Measurements from ENCODE around the gene OR4D1. TPM values are rescaled to one million over a fixed set of nuclear protein-coding genes. Genes with fewer than 3 reads are reported as not detected.

The OR4D1 gene
- total and polyA plus RNA-seq, 2 of the 8 experiments (the other 6 are each of a cell fraction or from before 2014, with no cell fraction given): 0.32 to 0.39 TPM

DNA sequence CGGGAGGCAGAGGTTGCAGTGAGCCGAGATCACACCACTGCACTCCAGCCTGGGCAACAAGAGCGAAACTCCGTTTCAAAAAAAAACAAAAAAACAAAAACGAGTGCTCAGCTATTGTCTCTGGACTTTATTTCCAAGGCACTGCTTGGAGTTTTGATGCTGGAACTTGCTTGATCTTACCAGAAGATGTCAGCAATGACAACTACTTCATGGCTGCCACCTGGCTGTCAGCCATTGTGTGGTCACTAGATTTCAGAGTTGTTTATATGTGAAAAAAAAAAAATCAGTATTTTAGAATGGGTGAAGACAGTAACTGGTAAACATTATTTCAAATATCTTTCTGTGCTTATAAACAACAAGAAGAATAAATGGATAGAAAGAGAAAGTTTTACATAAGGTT, 26.3 kb upstream of the OR4D1 start:
- peak; percentile 55 for FAIRE-seq
- 65% methylated on average over 5 of the region's 5 CpGs; no CpG with 5 or more reads in 1 of the 2 experiments for WGBS, 2 experiments (ENCODE audit: extremely low coverage in 1 of 2, insufficient coverage in 1 of 2, insufficient read length in 1 of 2, insufficient replicate concordance in 2 of 2, low coverage in 1 of 2, low lambda C conversion rate in 2 of 2, missing lambda C conversion rate in 1 of 2)
- TF ChIP-seq HDAC6 (IDR thresholded peaks at IDR 0.05; ENCODE audit: low read depth, low read length) (no peak), SAP30 (IDR thresholded peaks at IDR 0.05; ENCODE audit: insufficient read depth, insufficient replicate concordance, low read length) (no peak), SP2 (IDR thresholded peaks at IDR 0.05; ENCODE audit: low read length) (no peak), CHD2 (IDR thresholded peaks at IDR 0.05; ENCODE audit: low read length) (no peak), PHF8 (conservative IDR thresholded peaks at IDR 0.05; ENCODE audit: low read depth, low read length) (no peak), RNF2 (IDR thresholded peaks at IDR 0.05; ENCODE audit: borderline replicate concordance, low read depth, low read length, missing control alignments, poor library complexity, severe bottlenecking) (no peak), POLR2A (IDR thresholded peaks at IDR 0.05; ENCODE audit: control extremely low read depth in 1 of 2, low read depth in 2 of 2, low read length in 2 of 2) (no peak), YY1 (IDR thresholded peaks at IDR 0.05; ENCODE audit: low read depth, low read length) (peak; percentile 92), TAF1 (IDR thresholded peaks at IDR 0.05; ENCODE audit: low read depth, low read length) (no peak), CREB1 (IDR thresholded peaks at IDR 0.05) (no peak)
- TF ChIP-seq, protein P1, sequence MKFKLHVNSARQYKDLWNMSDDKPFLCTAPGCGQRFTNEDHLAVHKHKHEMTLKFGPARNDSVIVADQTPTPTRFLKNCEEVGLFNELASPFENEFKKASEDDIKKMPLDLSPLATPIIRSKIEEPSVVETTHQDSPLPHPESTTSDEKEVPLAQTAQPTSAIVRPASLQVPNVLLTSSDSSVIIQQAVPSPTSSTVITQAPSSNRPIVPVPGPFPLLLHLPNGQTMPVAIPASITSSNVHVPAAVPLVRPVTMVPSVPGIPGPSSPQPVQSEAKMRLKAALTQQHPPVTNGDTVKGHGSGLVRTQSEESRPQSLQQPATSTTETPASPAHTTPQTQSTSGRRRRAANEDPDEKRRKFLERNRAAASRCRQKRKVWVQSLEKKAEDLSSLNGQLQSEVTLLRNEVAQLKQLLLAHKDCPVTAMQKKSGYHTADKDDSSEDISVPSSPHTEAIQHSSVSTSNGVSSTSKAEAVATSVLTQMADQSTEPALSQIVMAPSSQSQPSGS (IDR thresholded peaks at IDR 0.05; ENCODE audit: low read length): no peak
- TF ChIP-seq, protein P2, sequence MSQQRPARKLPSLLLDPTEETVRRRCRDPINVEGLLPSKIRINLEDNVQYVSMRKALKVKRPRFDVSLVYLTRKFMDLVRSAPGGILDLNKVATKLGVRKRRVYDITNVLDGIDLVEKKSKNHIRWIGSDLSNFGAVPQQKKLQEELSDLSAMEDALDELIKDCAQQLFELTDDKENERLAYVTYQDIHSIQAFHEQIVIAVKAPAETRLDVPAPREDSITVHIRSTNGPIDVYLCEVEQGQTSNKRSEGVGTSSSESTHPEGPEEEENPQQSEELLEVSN (IDR thresholded peaks at IDR 0.05): no peak

More for the DNA sequence above, 26.3 kb upstream of the OR4D1 start:
- Histone ChIP-seq H4K8ac (ENCODE audit: extremely low read depth, insufficient read depth, low read length) (no peak overlapping the region), H3K56ac (replicated peaks; ENCODE audit: insufficient read length, low read depth, low read length) (no peak overlapping the region), H3K79me2 (ENCODE audit: control insufficient read depth in 1 of 2, insufficient read depth in 2 of 2, low read length in 2 of 2) (no peaks in the 10 kb centered on the region), H4K91ac (replicated peaks; ENCODE audit: insufficient read length, low read length) (no peak overlapping the region), H2AK5ac (ENCODE audit: low read depth, low read length) (no peak overlapping the region), H3K4me1 (replicated peaks in 1 of 4; ENCODE audit: control insufficient read depth in 3 of 4, insufficient read depth in 4 of 4, low read length in 3 of 4) (no peaks in the 10 kb centered on the region), H3K14ac (ENCODE audit: insufficient read length) (no peak overlapping the region), H3K18ac (ENCODE audit: extremely low read depth, low read length) (no peak overlapping the region), H2BK12ac (ENCODE audit: low read depth, low read length) (no peak overlapping the region), H3K9ac (replicated peaks in 1 of 4; ENCODE audit: extremely low read depth in 1 of 4, low read depth in 3 of 4, low read length in 3 of 4) (no peak overlapping the region), H2BK5ac (ENCODE audit: low read depth, low read length) (no peak overlapping the region), H3K36me3 (ENCODE audit: control insufficient read depth in 2 of 4, insufficient read depth in 4 of 4, low read length in 3 of 4) (no peaks in the 10 kb centered on the region), H2BK20ac (ENCODE audit: low read length) (no peak overlapping the region), H2BK120ac (replicated peaks; ENCODE audit: low read depth, low read length) (no peak overlapping the region), H3K23me2 (ENCODE audit: low read depth, low read length) (peaks cover 5% of the 10 kb centered on the region; the same call in 1 of the 2 replicates), H2BK15ac (ENCODE audit: low read length) (no peak overlapping the region), H3K4me3 (ENCODE audit: extremely low read depth in 1 of 4, insufficient read depth in 2 of 4, low read depth in 3 of 4, low read length in 4 of 4) (no peak overlapping the region), H3K27me3 (replicated peaks in 1 of 4; ENCODE audit: control insufficient read depth in 3 of 4, extremely low read depth in 1 of 4, insufficient read depth in 3 of 4, low read length in 3 of 4) (no peaks in the 10 kb centered on the region; a peak in 1 of 7 replicates), H4K20me1 (replicated peaks in 1 of 2; ENCODE audit: control insufficient read depth in 1 of 2, insufficient read depth in 2 of 2, low read length in 2 of 2) (peaks cover 0 to 4% of the 10 kb centered on the region in 2 experiments), H3K27ac (ENCODE audit: low read depth, low read length) (no peak overlapping the region), H3K4ac (replicated peaks; ENCODE audit: insufficient read length, low read depth, low read length) (no peak overlapping the region), H2AFZ (ENCODE audit: low read length) (no peak overlapping the region), H3K23ac (ENCODE audit: insufficient read length) (no peak overlapping the region), H3K9me3 (ENCODE audit: insufficient read depth in 2 of 2, low read depth in 1 of 2, low read length in 1 of 2) (no peaks in the 10 kb centered on the region; a peak in 1 of 4 replicates), H4K5ac (ENCODE audit: insufficient read length, low read depth, low read length) (no peak overlapping the region), H3K79me1 (ENCODE audit: low read depth, low read length) (no peaks in the 10 kb centered on the region), H3K4me2 (ENCODE audit: insufficient read depth in 1 of 2, low read depth in 2 of 2, low read length in 2 of 2) (no peak overlapping the region)
- ChIA-PET POLR2A (ENCODE audit: partially characterized antibody) (no interaction called here), CTCF (ENCODE audit: partially characterized antibody) (interaction anchor here (0.6 to 4.5 kb wide), 20 partner anchors 8 to 325 kb away, joined by 3 to 71 read pairs (median 3); partner anchors contain the start of genes EPX and OR4D2)
- no peak for DNase-seq (ENCODE audit: low read depth in 1 of 2, low spot score in 2 of 2)

Data from H1 (cell line).